K562 (cell line): Measurements from ENCODE around the gene IFT27. TPM values are rescaled to one million over a fixed set of nuclear protein-coding genes. Genes with fewer than 3 reads are reported as not detected.

Source experiments
- ADNP ChIP-seq: fragments of 200-800 bp; sonication (Bioruptor generic); IDR thresholded peaks from 2 replicates; pipeline ENCODE4 v1.6.1; 2016; ENCODE audit warnings: missing genetic modification characterization, missing compliant biosample characterization
- CUX1 ChIP-seq: fragments of 200-800 bp; sonication (Bioruptor generic); IDR thresholded peaks from 2 replicates; pipeline ENCODE4 v1.6.1; 2016; ENCODE audit warnings: missing genetic modification characterization, missing compliant biosample characterization
- NFXL1 ChIP-seq: fragments of 450-650 bp; formaldehyde crosslinking; IDR thresholded peaks from 2 replicates; pipeline ENCODE4 v1.4.0; 2021; ENCODE audit warnings: mild to moderate bottlenecking
- NUFIP1 ChIP-seq: fragments of 450-650 bp; IDR thresholded peaks from 2 replicates; pipeline ENCODE4 v1.6.1; 2018; ENCODE audit not compliant: partially characterized antibody
- RNF2 ChIP-seq: sonication (generic); IDR thresholded peaks from 2 replicates; pipeline ENCODE4 v1.6.1; 2016
- ZKSCAN8 ChIP-seq: fragments of 200-800 bp; sonication (Bioruptor generic); IDR thresholded peaks from 2 replicates; pipeline ENCODE4 v1.6.1; 2016; ENCODE audit warnings: missing genetic modification characterization, missing compliant biosample characterization
- ZNF217 ChIP-seq: sonication (generic); formaldehyde crosslinking; IDR thresholded peaks from 2 replicates; pipeline ENCODE4 v1.8.0; 2022; ENCODE audit warnings: mild to moderate bottlenecking, missing genetic modification reagents
- ZNF830 ChIP-seq: fragments of 250-450 bp; sonication (Bioruptor Pico); IDR thresholded peaks from 2 replicates; pipeline ENCODE4 v1.5.0; 2021; ENCODE audit warnings: mild to moderate bottlenecking
- ZZZ3 ChIP-seq: fragments of 450-650 bp; IDR thresholded peaks from 2 replicates; pipeline ENCODE4 v1.6.1; 2016; ENCODE audit warnings: antibody characterized with exemption, mild to moderate bottlenecking, moderate library complexity
- polyA plus RNA-seq, 8 experiments: library from polyadenylated mRNA; depleted of rRNA in 4 of 8; stranded (reverse) in 5 of 8; unstranded in 3 of 8; fragments of >200 nt; fragmentation: Nextera tagmentation in 2 of 8; fragmentation: Illumina TruSeq in 1 of 8; extraction: Ambion mirVana in 2 of 8; extraction: Trizol in 1 of 8; gene quantifications; 2 replicates each; pipeline versions ENCODE4 v1.2.1 to v1.2.3, GENCODE V29; 2011 to 2014; ENCODE audit warnings: inconsistent platforms in 1 of 8, missing spikeins in 1 of 8
- total RNA-seq, 7 experiments: library from RNA; depleted of rRNA in 6 of 7; stranded (reverse); fragments of >200 nt in 6 of 7; fragmentation: Illumina TruSeq in 2 of 7; extraction: Trizol in 2 of 7; gene quantifications; 2 replicates each; pipeline versions ENCODE4 v1.2.1 to v1.2.3, GENCODE V29; 2011 to 2021; ENCODE audit warnings: low replicate concordance in 1 of 7

IFT27 gene
- total and polyA plus RNA-seq, 9 of the 15 experiments (the other 6 are each of a cell fraction or from before 2014, with no cell fraction given): 0.01 to 1.4 (median 0.14) TPM; not detected in 1

- TF ChIP-seq NUFIP1 (no peak), ZZZ3 (no peak), ADNP (no peak), ZNF217 (CRISPR knock-in tag) (no peak), ZNF830 (CRISPR knock-in tag) (no peak), CUX1 (CRISPR knock-in tag) (no peak), RNF2 (no peak), NFXL1 (CRISPR knock-in tag) (no peak), ZKSCAN8 (CRISPR knock-in tag) (no peak)
- TF ChIP-seq, all 486 proteins: peak for 0
Observed at GRCh38 chr22:36762687-36763260, 13.1 kb downstream of the IFT27 start (continued).
